Stomach (tissue), 4 donors: ENCODE results near the gene PRKD1.

Experiments
- EP300 ChIP-seq: sonication (generic); formaldehyde crosslinking; IDR thresholded peaks from one replicate; pipeline ENCODE4 v1.6.1; 2017; ENCODE audit warnings: antibody characterized with exemption
- POLR2A ChIP-seq, 4 donors: fragments of 450-650 bp; IDR thresholded peaks; one replicate each; pipeline ENCODE4 v1.6.1; 2016; ENCODE audit warnings: antibody characterized with exemption in 4 of 4, control low read depth in 2 of 4, mild to moderate bottlenecking in 1 of 4, moderate library complexity in 1 of 4
- TF ChIP-seq, protein P1 (sequence below), 7 experiments: fragments of 450-650 bp in 4 of 7; fragments of 200-600 bp in 3 of 7; sonication (generic) in 3 of 7; IDR thresholded peaks; one replicate each; pipeline ENCODE4 v1.5.1; 2016 to 2019; ENCODE audit warnings: antibody characterized with exemption in 7 of 7, control low read depth in 2 of 7, mild to moderate bottlenecking in 1 of 7

- TF ChIP-seq POLR2A (IDR thresholded peaks at IDR 0.05), result no peak
- TF ChIP-seq, protein P1, sequence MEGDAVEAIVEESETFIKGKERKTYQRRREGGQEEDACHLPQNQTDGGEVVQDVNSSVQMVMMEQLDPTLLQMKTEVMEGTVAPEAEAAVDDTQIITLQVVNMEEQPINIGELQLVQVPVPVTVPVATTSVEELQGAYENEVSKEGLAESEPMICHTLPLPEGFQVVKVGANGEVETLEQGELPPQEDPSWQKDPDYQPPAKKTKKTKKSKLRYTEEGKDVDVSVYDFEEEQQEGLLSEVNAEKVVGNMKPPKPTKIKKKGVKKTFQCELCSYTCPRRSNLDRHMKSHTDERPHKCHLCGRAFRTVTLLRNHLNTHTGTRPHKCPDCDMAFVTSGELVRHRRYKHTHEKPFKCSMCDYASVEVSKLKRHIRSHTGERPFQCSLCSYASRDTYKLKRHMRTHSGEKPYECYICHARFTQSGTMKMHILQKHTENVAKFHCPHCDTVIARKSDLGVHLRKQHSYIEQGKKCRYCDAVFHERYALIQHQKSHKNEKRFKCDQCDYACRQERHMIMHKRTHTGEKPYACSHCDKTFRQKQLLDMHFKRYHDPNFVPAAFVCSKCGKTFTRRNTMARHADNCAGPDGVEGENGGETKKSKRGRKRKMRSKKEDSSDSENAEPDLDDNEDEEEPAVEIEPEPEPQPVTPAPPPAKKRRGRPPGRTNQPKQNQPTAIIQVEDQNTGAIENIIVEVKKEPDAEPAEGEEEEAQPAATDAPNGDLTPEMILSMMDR (IDR thresholded peaks at IDR 0.05), result no peak
- TF ChIP-seq EP300, result no peak
These were observed 80.6 kb downstream of the PRKD1 start for GRCh38 chr14:29847056-29847380.
